Thyroid gland (tissue), 4 donors: Measurements from ENCODE around the gene PRDM12. TPM values are rescaled to one million over a fixed set of nuclear protein-coding genes. Genes with fewer than 3 reads are reported as not detected.

ENCODE experiments used
- DNase-seq, 2 donors: peaks; one replicate each; pipeline ENCODE4 v3.0.0-alpha.2; 2019
- H3K27ac ChIP-seq, 3 donors: fragments of 200-600 bp; sonication (generic); 1 replicate in 2 of 3; 2 replicates in 1 of 3; pipeline ENCODE4 v1.5.1; 2016 to 2019; ENCODE audit warnings: mild to moderate bottlenecking in 1 of 3, moderate library complexity in 1 of 3
- H3K27me3 ChIP-seq: fragments of 200-600 bp; sonication (generic); one replicate; pipeline ENCODE4 v1.5.1; 2019
- H3K36me3 ChIP-seq, 2 donors: fragments of 200-600 bp; sonication (generic); one replicate each; pipeline ENCODE4 v1.5.1; 2016 to 2019
- H3K4me1 ChIP-seq, 2 donors: fragments of 200-600 bp; sonication (generic); one replicate each; pipeline ENCODE4 v1.5.1; 2017 to 2019
- H3K4me3 ChIP-seq, 3 donors: fragments of 200-600 bp; sonication (generic); replicated peaks in 1 of 3; 1 replicate in 2 of 3; 2 replicates in 1 of 3; pipeline ENCODE4 v1.5.1; 2016; ENCODE audit warnings: mild to moderate bottlenecking in 1 of 3
- H3K9me3 ChIP-seq: fragments of 200-600 bp; sonication (generic); one replicate; pipeline ENCODE4 v1.5.1; 2017
- CTCF ChIP-seq, 6 experiments: fragments of 200-600 bp in 3 of 6; fragments of 450-650 bp in 3 of 6; sonication (generic) in 3 of 6; IDR thresholded peaks; one replicate each; pipeline ENCODE4 v1.5.1; 2016 to 2019; ENCODE audit warnings: antibody characterized with exemption in 6 of 6, mild to moderate bottlenecking in 2 of 6, inconsistent platforms in 1 of 6, moderate library complexity in 1 of 6
- POLR2A ChIP-seq, 2 donors: fragments of 450-650 bp; IDR thresholded peaks; one replicate each; pipeline ENCODE4 v1.6.1; 2017; ENCODE audit warnings: antibody characterized with exemption in 2 of 2, mild to moderate bottlenecking in 2 of 2, moderate library complexity in 1 of 2
- WGBS, 2 donors: methylation state at CpG; one replicate each; pipeline ENCODE4 v1.1.5; 2017; 5-methylcytosine and 5-hydroxymethylcytosine counted together
- intact Hi-C: fragments of 100-400 bp; cut with DNase I; formaldehyde crosslinking; loops from one replicate; pipeline ENCODE4 v1.15.1; 2023
- total RNA-seq, 4 donors: library from RNA; depleted of rRNA; stranded (reverse); fragments of >200 nt; gene quantifications; one replicate each; pipeline ENCODE4 v1.2.3, GENCODE V29; 2016

Gene PRDM12
- total RNA-seq, 4 donors from 2014 or later = not detected

- H3K36me3 ChIP-seq = peaks cover 13 to 15% of the 10 kb centered on the region in 2 donors
- no peak for DNase-seq
- H3K9me3 ChIP-seq = no peaks in the 10 kb centered on the region
- intact Hi-C loops = no loop called here
- WGBS, 2 donors = 2% methylated on average over 8 of the region's 8 CpGs
- peaks cover 15 to 26% of the 10 kb centered on the region in 2 donors for H3K4me1 ChIP-seq
- H3K4me3 ChIP-seq = peak overlapping the region; percentile 23 to 59 (median 51)
- no peaks in the 10 kb centered on the region for H3K27me3 ChIP-seq
- TF ChIP-seq CTCF (IDR thresholded peaks at IDR 0.05) = no peak
- no peak for TF ChIP-seq POLR2A (IDR thresholded peaks at IDR 0.05)
- H3K27ac ChIP-seq = no peak overlapping the region
These were observed 29.8 kb downstream of the PRDM12 start for GRCh38 chr9:130694205-130694604.

- H3K4me3 ChIP-seq = no peak overlapping the region
- H3K4me1 ChIP-seq = peaks cover 15 to 18% of the 10 kb centered on the region in 2 donors
- intact Hi-C loops = no loop called here
- H3K27ac ChIP-seq = no peak overlapping the region
- peaks cover 21 to 23% of the 10 kb centered on the region in 2 donors for H3K36me3 ChIP-seq
- TF ChIP-seq CTCF (IDR thresholded peaks at IDR 0.05) = no peak
- TF ChIP-seq POLR2A (IDR thresholded peaks at IDR 0.05) = no peak
- H3K9me3 ChIP-seq = no peaks in the 10 kb centered on the region
- no peak for DNase-seq
- no peaks in the 10 kb centered on the region for H3K27me3 ChIP-seq
- 90 to 93% methylated on average over 4 of the region's 4 CpGs for WGBS, 2 donors
These were observed 31.8 kb downstream of the PRDM12 start for GRCh38 chr9:130696139-130696650.

- H3K27me3 ChIP-seq = no peaks in the 10 kb centered on the region
- H3K4me3 ChIP-seq = no peak overlapping the region
- peaks cover 21 to 23% of the 10 kb centered on the region in 2 donors for H3K36me3 ChIP-seq
- intact Hi-C loops = no loop called here
- no peak overlapping the region for H3K27ac ChIP-seq
- TF ChIP-seq POLR2A (IDR thresholded peaks at IDR 0.05) (no peak), CTCF (IDR thresholded peaks at IDR 0.05) (no peak)
- 92 to 94% methylated on average over 8 of the region's 8 CpGs for WGBS, 2 donors
- H3K4me1 ChIP-seq = peaks cover 15 to 24% of the 10 kb centered on the region in 2 donors
- no peaks in the 10 kb centered on the region for H3K9me3 ChIP-seq
- DNase-seq = no peak
These were observed 32.6 kb downstream of the PRDM12 start for GRCh38 chr9:130696996-130697395.

- Histone ChIP-seq H3K27ac (no peak overlapping the region), H3K4me1 (peaks cover 10 to 21% of the 10 kb centered on the region in 2 donors), H3K27me3 (no peaks in the 10 kb centered on the region), H3K9me3 (no peaks in the 10 kb centered on the region), H3K4me3 (no peak overlapping the region), H3K36me3 (peaks cover 29 to 30% of the 10 kb centered on the region in 2 donors)
- WGBS, 2 donors = 82 to 83% methylated on average over 3 of the region's 3 CpGs
- DNase-seq = no peak
- TF ChIP-seq POLR2A (IDR thresholded peaks at IDR 0.05) = no peak
- intact Hi-C loops = no loop called here
These were observed 34.1 kb downstream of the PRDM12 start for GRCh38 chr9:130698514-130698913.

GRCh38 chr9:130699047-130699446 is 34.7 kb downstream of the PRDM12 start:
- peaks cover 34% of the 10 kb centered on the region in 2 donors for H3K36me3 ChIP-seq
- WGBS, 2 donors = 85 to 90% methylated on average over 2 of the region's 2 CpGs
- H3K27ac ChIP-seq = no peak overlapping the region
- no peak for TF ChIP-seq POLR2A (IDR thresholded peaks at IDR 0.05)
- TF ChIP-seq CTCF (IDR thresholded peaks at IDR 0.05) = no peak
- H3K4me3 ChIP-seq = no peak overlapping the region
- H3K9me3 ChIP-seq = no peaks in the 10 kb centered on the region
- DNase-seq = no peak
- H3K27me3 ChIP-seq = no peaks in the 10 kb centered on the region
- intact Hi-C loops = no loop called here
- peaks cover 9 to 20% of the 10 kb centered on the region in 2 donors for H3K4me1 ChIP-seq
